ENCODE data around the gene TRMT10A. TPM values are rescaled to one million over a fixed set of nuclear protein-coding genes. Genes with fewer than 3 reads are reported as not detected.

The TRMT10A gene
- total and polyA plus RNA-seq, 2 of the 13 experiments (the other 11 are each of a cell fraction or from before 2014, with no cell fraction given), result 3.9 to 12.6 TPM

DNA sequence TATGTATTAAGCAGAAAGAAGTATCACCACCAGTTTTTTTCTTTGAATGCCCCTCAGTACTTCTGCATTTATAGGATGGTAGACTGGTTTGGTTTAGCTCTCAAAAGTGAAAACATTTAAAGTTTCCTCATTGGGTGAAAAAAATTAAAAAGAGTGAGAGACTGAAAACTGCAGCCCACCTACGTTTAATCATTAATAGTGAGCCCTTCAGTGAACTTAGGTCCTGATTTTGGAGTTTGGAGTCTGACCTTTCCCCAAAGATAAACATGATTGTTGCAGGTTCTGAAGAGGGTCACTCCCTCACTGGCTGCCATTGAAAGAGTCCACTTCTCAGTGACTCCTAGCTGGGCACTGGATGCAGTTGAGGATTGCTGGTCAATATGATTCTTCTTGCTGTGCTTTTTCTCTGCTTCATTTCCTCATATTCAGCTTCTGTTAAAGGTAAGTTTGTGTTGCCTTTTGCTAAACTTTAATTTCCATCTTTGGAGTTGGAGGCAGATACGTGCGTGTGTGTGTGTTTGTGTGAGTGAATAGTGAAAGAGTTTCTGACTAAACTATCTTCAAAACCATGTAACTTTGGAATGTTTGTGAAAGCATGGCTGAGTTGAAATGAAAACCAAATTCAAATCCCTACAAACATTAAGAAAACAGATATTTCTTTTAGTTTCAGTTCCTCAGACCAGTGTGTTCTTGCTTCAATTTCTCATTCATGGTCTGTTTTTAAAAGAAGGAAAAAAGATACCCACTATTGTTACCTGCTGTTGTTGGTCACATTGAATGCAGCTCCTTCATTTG, 10.9 kb upstream of the TRMT10A start, which contains the start of gene MTTP (continued):
- TF ChIP-seq LCORL (IDR thresholded peaks at IDR 0.05) (no peak), LCORL (CRISPR knock-in tag; IDR thresholded peaks at IDR 0.05) (0 out of 2 replicates have a peak, but pooled peaks have one; percentile 40), NR2F2 (IDR thresholded peaks at IDR 0.05; ENCODE audit: borderline replicate concordance, low read depth) (peak; percentile 91), SP140L (CRISPR knock-in tag; IDR thresholded peaks at IDR 0.05; ENCODE audit: borderline replicate concordance) (0 out of 2 replicates have a peak, but pooled peaks have one; percentile 76), ZNF766 (CRISPR knock-in tag; IDR thresholded peaks at IDR 0.05; ENCODE audit: borderline replicate concordance) (no peak), RARG (CRISPR knock-in tag; IDR thresholded peaks at IDR 0.05; ENCODE audit: low read depth) (no peak), XRCC5 (optimal IDR thresholded peaks at IDR 0.05; ENCODE audit: low read length) (peak; percentile 41), ZNF607 (CRISPR knock-in tag; IDR thresholded peaks at IDR 0.05; ENCODE audit: borderline replicate concordance) (no peak), TCF7 (IDR thresholded peaks at IDR 0.05; ENCODE audit: low read depth) (no peak), ZNF883 (CRISPR knock-in tag; IDR thresholded peaks at IDR 0.05; ENCODE audit: not compliant biosample characterization) (no peak), ZNF383 (CRISPR knock-in tag; IDR thresholded peaks at IDR 0.05; ENCODE audit: borderline replicate concordance) (no peak), HNRNPLL (IDR thresholded peaks at IDR 0.05; ENCODE audit: low read depth, low read length, poor library complexity, severe bottlenecking) (no peak), ZNF598 (CRISPR knock-in tag; IDR thresholded peaks at IDR 0.05; ENCODE audit: borderline replicate concordance) (no peak), KDM4B (CRISPR knock-in tag; IDR thresholded peaks at IDR 0.05) (no peak), RBAK (CRISPR knock-in tag; IDR thresholded peaks at IDR 0.05) (0 out of 2 replicates have a peak, but pooled peaks have one; percentile 20), MEF2D (CRISPR knock-in tag; IDR thresholded peaks at IDR 0.05) (peak; percentile 49; the same call in 1 of the 2 replicates), IKZF1 (IDR thresholded peaks at IDR 0.05) (no peak), MIER3 (CRISPR knock-in tag; IDR thresholded peaks at IDR 0.05; ENCODE audit: borderline replicate concordance) (peak; percentile 46; the same call in 1 of the 2 replicates), ZFP37 (CRISPR knock-in tag; IDR thresholded peaks at IDR 0.05; ENCODE audit: borderline replicate concordance) (no peak), ZMYM4 (CRISPR knock-in tag; IDR thresholded peaks at IDR 0.05) (peak; percentile 89), FOXJ3 (CRISPR knock-in tag; IDR thresholded peaks at IDR 0.05; ENCODE audit: borderline replicate concordance) (peak; percentile 69)
- TF ChIP-seq, protein P1, sequence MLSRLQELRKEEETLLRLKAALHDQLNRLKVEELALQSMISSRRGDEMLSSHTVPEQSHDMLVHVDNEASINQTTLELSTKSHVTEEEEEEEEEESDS (CRISPR knock-in tag; IDR thresholded peaks at IDR 0.05; ENCODE audit: borderline replicate concordance), result no peak
- TF ChIP-seq, protein P2, sequence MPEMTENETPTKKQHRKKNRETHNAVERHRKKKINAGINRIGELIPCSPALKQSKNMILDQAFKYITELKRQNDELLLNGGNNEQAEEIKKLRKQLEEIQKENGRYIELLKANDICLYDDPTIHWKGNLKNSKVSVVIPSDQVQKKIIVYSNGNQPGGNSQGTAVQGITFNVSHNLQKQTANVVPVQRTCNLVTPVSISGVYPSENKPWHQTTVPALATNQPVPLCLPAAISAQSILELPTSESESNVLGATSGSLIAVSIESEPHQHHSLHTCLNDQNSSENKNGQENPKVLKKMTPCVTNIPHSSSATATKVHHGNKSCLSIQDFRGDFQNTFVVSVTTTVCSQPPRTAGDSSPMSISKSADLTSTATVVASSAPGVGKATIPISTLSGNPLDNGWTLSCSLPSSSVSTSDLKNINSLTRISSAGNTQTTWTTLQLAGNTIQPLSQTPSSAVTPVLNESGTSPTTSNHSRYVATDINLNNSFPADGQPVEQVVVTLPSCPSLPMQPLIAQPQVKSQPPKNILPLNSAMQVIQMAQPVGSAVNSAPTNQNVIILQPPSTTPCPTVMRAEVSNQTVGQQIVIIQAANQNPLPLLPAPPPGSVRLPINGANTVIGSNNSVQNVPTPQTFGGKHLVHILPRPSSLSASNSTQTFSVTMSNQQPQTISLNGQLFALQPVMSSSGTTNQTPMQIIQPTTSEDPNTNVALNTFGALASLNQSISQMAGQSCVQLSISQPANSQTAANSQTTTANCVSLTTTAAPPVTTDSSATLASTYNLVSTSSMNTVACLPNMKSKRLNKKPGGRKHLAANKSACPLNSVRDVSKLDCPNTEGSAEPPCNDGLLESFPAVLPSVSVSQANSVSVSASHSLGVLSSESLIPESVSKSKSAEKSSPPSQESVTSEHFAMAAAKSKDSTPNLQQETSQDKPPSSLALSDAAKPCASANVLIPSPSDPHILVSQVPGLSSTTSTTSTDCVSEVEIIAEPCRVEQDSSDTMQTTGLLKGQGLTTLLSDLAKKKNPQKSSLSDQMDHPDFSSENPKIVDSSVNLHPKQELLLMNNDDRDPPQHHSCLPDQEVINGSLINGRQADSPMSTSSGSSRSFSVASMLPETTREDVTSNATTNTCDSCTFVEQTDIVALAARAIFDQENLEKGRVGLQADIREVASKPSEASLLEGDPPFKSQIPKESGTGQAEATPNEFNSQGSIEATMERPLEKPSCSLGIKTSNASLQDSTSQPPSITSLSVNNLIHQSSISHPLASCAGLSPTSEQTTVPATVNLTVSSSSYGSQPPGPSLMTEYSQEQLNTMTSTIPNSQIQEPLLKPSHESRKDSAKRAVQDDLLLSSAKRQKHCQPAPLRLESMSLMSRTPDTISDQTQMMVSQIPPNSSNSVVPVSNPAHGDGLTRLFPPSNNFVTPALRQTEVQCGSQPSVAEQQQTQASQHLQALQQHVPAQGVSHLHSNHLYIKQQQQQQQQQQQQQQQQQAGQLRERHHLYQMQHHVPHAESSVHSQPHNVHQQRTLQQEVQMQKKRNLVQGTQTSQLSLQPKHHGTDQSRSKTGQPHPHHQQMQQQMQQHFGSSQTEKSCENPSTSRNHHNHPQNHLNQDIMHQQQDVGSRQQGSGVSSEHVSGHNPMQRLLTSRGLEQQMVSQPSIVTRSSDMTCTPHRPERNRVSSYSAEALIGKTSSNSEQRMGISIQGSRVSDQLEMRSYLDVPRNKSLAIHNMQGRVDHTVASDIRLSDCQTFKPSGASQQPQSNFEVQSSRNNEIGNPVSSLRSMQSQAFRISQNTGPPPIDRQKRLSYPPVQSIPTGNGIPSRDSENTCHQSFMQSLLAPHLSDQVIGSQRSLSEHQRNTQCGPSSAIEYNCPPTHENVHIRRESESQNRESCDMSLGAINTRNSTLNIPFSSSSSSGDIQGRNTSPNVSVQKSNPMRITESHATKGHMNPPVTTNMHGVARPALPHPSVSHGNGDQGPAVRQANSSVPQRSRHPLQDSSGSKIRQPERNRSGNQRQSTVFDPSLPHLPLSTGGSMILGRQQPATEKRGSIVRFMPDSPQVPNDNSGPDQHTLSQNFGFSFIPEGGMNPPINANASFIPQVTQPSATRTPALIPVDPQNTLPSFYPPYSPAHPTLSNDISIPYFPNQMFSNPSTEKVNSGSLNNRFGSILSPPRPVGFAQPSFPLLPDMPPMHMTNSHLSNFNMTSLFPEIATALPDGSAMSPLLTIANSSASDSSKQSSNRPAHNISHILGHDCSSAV (CRISPR knock-in tag; IDR thresholded peaks at IDR 0.05; ENCODE audit: borderline replicate concordance), result no peak

Data from HepG2 (cell line).